Spleen (tissue), 11 donors: Measurements from ENCODE around the gene MAP3K5. TPM values are rescaled to one million over a fixed set of nuclear protein-coding genes. Genes with fewer than 3 reads are reported as not detected.

Experiments
- DNase-seq: peaks from one replicate; pipeline ENCODE4 v3.0.0-alpha.2; 2020
- H3K27ac ChIP-seq, 8 donors: fragments of 200-600 bp; sonication (generic) in 7 of 8; 1 replicate in 4 of 8; 2 replicates in 4 of 8; pipeline versions ENCODE4 v1.5.0 to v1.8.0; 2016 to 2021; ENCODE audit warnings: inconsistent platforms in 4 of 8, mild to moderate bottlenecking in 4 of 8, moderate library complexity in 1 of 8
- H3K27me3 ChIP-seq, 7 donors: fragments of 200-600 bp; sonication (generic) in 6 of 7; replicated peaks in 1 of 7; 1 replicate in 4 of 7; 2 replicates in 3 of 7; pipeline versions ENCODE4 v1.5.0 to v1.8.0; 2016 to 2021; ENCODE audit warnings: inconsistent platforms in 3 of 7, mild to moderate bottlenecking in 1 of 7
- H3K36me3 ChIP-seq, 6 donors: fragments of 200-600 bp; sonication (generic) in 5 of 6; 1 replicate in 4 of 6; 2 replicates in 2 of 6; pipeline versions ENCODE4 v1.5.0 to v1.8.0; 2016 to 2021; ENCODE audit warnings: inconsistent platforms in 2 of 6
- H3K4me1 ChIP-seq, 6 donors: fragments of 200-600 bp; sonication (generic) in 5 of 6; 1 replicate in 3 of 6; 2 replicates in 3 of 6; pipeline versions ENCODE4 v1.5.0 to v1.8.0; 2016 to 2021; ENCODE audit warnings: inconsistent platforms in 3 of 6
- H3K4me3 ChIP-seq, 8 donors: fragments of 200-600 bp; sonication (generic) in 7 of 8; 1 replicate in 4 of 8; 2 replicates in 4 of 8; pipeline versions ENCODE4 v1.5.0 to v1.8.0; 2016 to 2021; ENCODE audit warnings: inconsistent platforms in 4 of 8, mild to moderate bottlenecking in 4 of 8, moderate library complexity in 2 of 8
- H3K9me3 ChIP-seq, 8 donors: fragments of 200-600 bp; sonication (generic) in 7 of 8; 1 replicate in 4 of 8; 2 replicates in 4 of 8; pipeline versions ENCODE4 v1.5.0 to v1.8.0; 2016 to 2021; ENCODE audit warnings: inconsistent platforms in 4 of 8
- CTCF ChIP-seq, 11 experiments: fragments of 200-600 bp in 7 of 11; fragments of 450-650 bp in 4 of 11; sonication (generic) in 4 of 11; IDR thresholded peaks in 8 of 11; conservative IDR thresholded peaks in 3 of 11; 1 replicate in 7 of 11; 2 replicates in 4 of 11; pipeline versions ENCODE4 v1.4.0 to v1.8.0; 2016 to 2021; ENCODE audit warnings: antibody characterized with exemption in 11 of 11, inconsistent platforms in 4 of 11, mild to moderate bottlenecking in 1 of 11
- POLR2A ChIP-seq, 3 donors: fragments of 450-650 bp; IDR thresholded peaks; one replicate each; pipeline ENCODE4 v1.5.1; 2017; ENCODE audit warnings: antibody characterized with exemption in 3 of 3, mild to moderate bottlenecking in 1 of 3
- POLR2AphosphoS5 ChIP-seq, 3 donors: sonication (generic); formaldehyde crosslinking; IDR thresholded peaks; one replicate each; pipeline ENCODE4 v1.5.1; 2017; ENCODE audit warnings: antibody characterized with exemption in 3 of 3
- WGBS, 5 donors: extraction: QIAGEN DNeasy Blood & Tissue Kit in 3 of 5; methylation state at CpG; one replicate each; pipeline versions ENCODE4 v1.1.5 to v1.1.7; 2013 to 2018; 5-methylcytosine and 5-hydroxymethylcytosine counted together
- intact Hi-C: fragments of 100-400 bp; cut with DNase I; formaldehyde crosslinking; loops from one replicate; pipeline ENCODE4 v1.15.0; 2023; ENCODE audit warnings: low total_unique reads
- polyA plus RNA-seq, 3 donors: library from polyadenylated mRNA; stranded (reverse); fragments of 200-250 nt; gene quantifications; one replicate each; pipeline ENCODE4 v1.2.1, GENCODE V29; 2013
- total RNA-seq, 7 donors: library from RNA; depleted of rRNA in 3 of 7; stranded (reverse); fragments of >200 nt in 3 of 7; fragmentation: NEBNext Ultra II Directional in 4 of 7; extraction: Animal tissue kit (Norgen Biotek cat#: 25700) in 4 of 7; gene quantifications; one replicate each; pipeline versions ENCODE4 v1.1.0 to v1.2.1, GENCODE V29; 2016 to 2021
- donor health status: healthy with polysubstance abuse.
- donor health status: DM: no; HTN: no; CAD: no; lungs with moderate emphysema.
- donor health status: DM: no; HTN: no; CAD: no.
- donor health status: Bipolar disorder and iron deficiency.
- donor health status: healthy.
- donor health status: DM: no; HTN: no; CAD: no.
- donor health status: DM: yes; HTN: yes; CAD: no.

The MAP3K5 gene
- total and polyA plus RNA-seq, 10 donors: 7.2 to 55.0 (median 33.2) TPM

- peaks cover 0 to 9% (median 3%) of the 10 kb centered on the region in 8 donors for H3K9me3 ChIP-seq
- peak overlapping the region in 1 of 8 donors; percentile 31 for H3K4me3 ChIP-seq
- no peaks in the 10 kb centered on the region for H3K36me3 ChIP-seq
- peaks cover 34 to 92% (median 64%) of the 10 kb centered on the region in 6 donors for H3K4me1 ChIP-seq
- intact Hi-C loops: no loop called here
- peak overlapping the region in 7 of 8 donors; percentile 32 to 66 (median 57) for H3K27ac ChIP-seq
- TF ChIP-seq POLR2AphosphoS5 (IDR thresholded peaks at IDR 0.05): no peak
- TF ChIP-seq POLR2A (IDR thresholded peaks at IDR 0.05): no peak
- TF ChIP-seq CTCF (IDR thresholded peaks at IDR 0.05 in 8 of 11, conservative IDR thresholded peaks at IDR 0.05 in 3 of 11): no peak
- no peaks in the 10 kb centered on the region for H3K27me3 ChIP-seq
- no peak for DNase-seq
- WGBS, 5 donors: 62 to 77% (median 67%) methylated on average over 13 of the region's 13 CpGs
Observed at GRCh38 chr6:136720045-136720770, 72.1 kb downstream of the MAP3K5 start.

GRCh38 chr6:136719280-136720044 is 72.8 kb downstream of the MAP3K5 start:
- intact Hi-C loops: no loop called here
- no peak for DNase-seq
- peak overlapping the region in 7 of 8 donors; percentile 32 to 66 (median 57) for H3K27ac ChIP-seq
- H3K9me3 ChIP-seq: peaks cover 0 to 9% (median 3%) of the 10 kb centered on the region in 8 donors
- H3K27me3 ChIP-seq: no peaks in the 10 kb centered on the region
- no peak for TF ChIP-seq POLR2A (IDR thresholded peaks at IDR 0.05)
- TF ChIP-seq POLR2AphosphoS5 (IDR thresholded peaks at IDR 0.05): no peak
- no peak for TF ChIP-seq CTCF (IDR thresholded peaks at IDR 0.05 in 8 of 11, conservative IDR thresholded peaks at IDR 0.05 in 3 of 11)
- H3K36me3 ChIP-seq: no peaks in the 10 kb centered on the region
- 41 to 62% (median 50%) methylated on average over 2 of the region's 2 CpGs for WGBS, 5 donors
- H3K4me3 ChIP-seq: peak overlapping the region in 1 of 8 donors; percentile 31
- peaks cover 34 to 89% (median 61%) of the 10 kb centered on the region in 6 donors for H3K4me1 ChIP-seq

GRCh38 chr6:136718476-136718875 is 73.8 kb downstream of the MAP3K5 start:
- intact Hi-C loops: no loop called here
- no peak for TF ChIP-seq CTCF (IDR thresholded peaks at IDR 0.05 in 8 of 11, conservative IDR thresholded peaks at IDR 0.05 in 3 of 11)
- no peak for TF ChIP-seq POLR2A (IDR thresholded peaks at IDR 0.05)
- no peak for TF ChIP-seq POLR2AphosphoS5 (IDR thresholded peaks at IDR 0.05)
- Histone ChIP-seq H3K27ac (peak overlapping the region in 5 of 8 donors; percentile 61 to 73 (median 68)), H3K27me3 (no peaks in the 10 kb centered on the region), H3K4me1 (peaks cover 34 to 87% (median 54%) of the 10 kb centered on the region in 6 donors), H3K4me3 (no peak overlapping the region), H3K36me3 (no peaks in the 10 kb centered on the region), H3K9me3 (peaks cover 0 to 9% (median 3%) of the 10 kb centered on the region in 8 donors)
- DNase-seq: no peak
- WGBS, 5 donors: 50 to 82% (median 70%) methylated on average over 1 of the region's 1 CpG

- peaks cover 34 to 85% (median 50%) of the 10 kb centered on the region in 6 donors for H3K4me1 ChIP-seq
- 9 to 20% (median 10%) methylated on average over 1 of the region's 1 CpG for WGBS, 5 donors
- TF ChIP-seq POLR2A (IDR thresholded peaks at IDR 0.05) (no peak), POLR2AphosphoS5 (IDR thresholded peaks at IDR 0.05) (no peak), CTCF (IDR thresholded peaks at IDR 0.05 in 8 of 11, conservative IDR thresholded peaks at IDR 0.05 in 3 of 11) (no peak)
- no peak overlapping the region for H3K4me3 ChIP-seq
- DNase-seq: no peak
- H3K27ac ChIP-seq: peak overlapping the region; percentile 10 to 73 (median 62)
- no peaks in the 10 kb centered on the region for H3K27me3 ChIP-seq
- intact Hi-C loops: no loop called here
- no peaks in the 10 kb centered on the region for H3K36me3 ChIP-seq
- H3K9me3 ChIP-seq: peaks cover 0 to 9% (median 3%) of the 10 kb centered on the region in 8 donors
Observed at GRCh38 chr6:136717716-136717990, 74.6 kb downstream of the MAP3K5 start.
